ENCODE data around the gene ZC3H15.
A peak's percentile ranks its signal among the peaks of the same experiment; 100 is the strongest.

Gene ZC3H15

GRCh38 chr2:186526281-186526680 lies 40.2 kb downstream of the ZC3H15 start:
- H3K4me3 ChIP-seq (ENCODE audit: low read depth, low read length) = no peak overlapping the region
- no peaks in the 10 kb centered on the region for H3K9me3 ChIP-seq (ENCODE audit: control insufficient read depth, insufficient read depth, low read length)
- H3K4me1 ChIP-seq (ENCODE audit: control insufficient read depth, insufficient read depth, low read length) = no peaks in the 10 kb centered on the region
- no peaks in the 10 kb centered on the region for H3K27me3 ChIP-seq (ENCODE audit: control insufficient read depth, insufficient read depth, low read length)
- no peak overlapping the region for H3K9ac ChIP-seq (ENCODE audit: low read depth, low read length)
- H3K36me3 ChIP-seq (ENCODE audit: control insufficient read depth, insufficient read depth, low read length) = no peaks in the 10 kb centered on the region

GRCh38 chr2:186530314-186530713 lies 44.3 kb downstream of the ZC3H15 start:
- Histone ChIP-seq H3K9me3 (ENCODE audit: control insufficient read depth, insufficient read depth, low read length) (no peaks in the 10 kb centered on the region), H3K4me3 (ENCODE audit: low read depth, low read length) (no peak overlapping the region), H3K4me1 (ENCODE audit: control insufficient read depth, insufficient read depth, low read length) (no peaks in the 10 kb centered on the region), H3K27me3 (ENCODE audit: control insufficient read depth, insufficient read depth, low read length) (no peaks in the 10 kb centered on the region), H3K9ac (ENCODE audit: low read depth, low read length) (no peak overlapping the region), H3K36me3 (ENCODE audit: control insufficient read depth, insufficient read depth, low read length) (no peaks in the 10 kb centered on the region)

- no peaks in the 10 kb centered on the region for H3K9me3 ChIP-seq (ENCODE audit: control insufficient read depth, insufficient read depth, low read length)
- H3K4me3 ChIP-seq (ENCODE audit: low read depth, low read length) = no peak overlapping the region
- no peaks in the 10 kb centered on the region for H3K27me3 ChIP-seq (ENCODE audit: control insufficient read depth, insufficient read depth, low read length)
- no peak overlapping the region for H3K9ac ChIP-seq (ENCODE audit: low read depth, low read length)
- no peaks in the 10 kb centered on the region for H3K4me1 ChIP-seq (ENCODE audit: control insufficient read depth, insufficient read depth, low read length)
- H3K36me3 ChIP-seq (ENCODE audit: control insufficient read depth, insufficient read depth, low read length) = no peaks in the 10 kb centered on the region
These were observed 45.3 kb downstream of the ZC3H15 start for GRCh38 chr2:186531257-186531775.

- H3K9me3 ChIP-seq (ENCODE audit: control insufficient read depth, insufficient read depth, low read length) = no peaks in the 10 kb centered on the region
- no peak overlapping the region for H3K9ac ChIP-seq (ENCODE audit: low read depth, low read length)
- no peaks in the 10 kb centered on the region for H3K4me1 ChIP-seq (ENCODE audit: control insufficient read depth, insufficient read depth, low read length)
- no peak overlapping the region for H3K4me3 ChIP-seq (ENCODE audit: low read depth, low read length)
- H3K27me3 ChIP-seq (ENCODE audit: control insufficient read depth, insufficient read depth, low read length) = no peaks in the 10 kb centered on the region
- no peaks in the 10 kb centered on the region for H3K36me3 ChIP-seq (ENCODE audit: control insufficient read depth, insufficient read depth, low read length)
These were observed 46.8 kb downstream of the ZC3H15 start for GRCh38 chr2:186532891-186533290.

GRCh38 chr2:186533717-186534116 lies 47.7 kb downstream of the ZC3H15 start:
- Histone ChIP-seq H3K27me3 (ENCODE audit: control insufficient read depth, insufficient read depth, low read length) (no peaks in the 10 kb centered on the region), H3K4me3 (ENCODE audit: low read depth, low read length) (no peak overlapping the region), H3K36me3 (ENCODE audit: control insufficient read depth, insufficient read depth, low read length) (no peaks in the 10 kb centered on the region), H3K9ac (ENCODE audit: low read depth, low read length) (no peak overlapping the region), H3K9me3 (ENCODE audit: control insufficient read depth, insufficient read depth, low read length) (no peaks in the 10 kb centered on the region), H3K4me1 (ENCODE audit: control insufficient read depth, insufficient read depth, low read length) (no peaks in the 10 kb centered on the region)

- H3K9me3 ChIP-seq (ENCODE audit: control insufficient read depth, insufficient read depth, low read length) = no peaks in the 10 kb centered on the region
- H3K9ac ChIP-seq (ENCODE audit: low read depth, low read length) = no peak overlapping the region
- H3K4me3 ChIP-seq (ENCODE audit: low read depth, low read length) = no peak overlapping the region
- no peaks in the 10 kb centered on the region for H3K4me1 ChIP-seq (ENCODE audit: control insufficient read depth, insufficient read depth, low read length)
- no peaks in the 10 kb centered on the region for H3K36me3 ChIP-seq (ENCODE audit: control insufficient read depth, insufficient read depth, low read length)
- no peaks in the 10 kb centered on the region for H3K27me3 ChIP-seq (ENCODE audit: control insufficient read depth, insufficient read depth, low read length)
These were observed 48.3 kb downstream of the ZC3H15 start for GRCh38 chr2:186534406-186534805.

GRCh38 chr2:186535861-186536260 lies 49.8 kb downstream of the ZC3H15 start:
- H3K27me3 ChIP-seq (ENCODE audit: control insufficient read depth, insufficient read depth, low read length) = no peaks in the 10 kb centered on the region
- peaks cover 3% of the 10 kb centered on the region for H3K4me1 ChIP-seq (ENCODE audit: control insufficient read depth, insufficient read depth, low read length)
- no peaks in the 10 kb centered on the region for H3K36me3 ChIP-seq (ENCODE audit: control insufficient read depth, insufficient read depth, low read length)
- no peak overlapping the region for H3K4me3 ChIP-seq (ENCODE audit: low read depth, low read length)
- H3K9me3 ChIP-seq (ENCODE audit: control insufficient read depth, insufficient read depth, low read length) = no peaks in the 10 kb centered on the region
- H3K9ac ChIP-seq (ENCODE audit: low read depth, low read length) = no peak overlapping the region

- H3K4me1 ChIP-seq (ENCODE audit: control insufficient read depth, insufficient read depth, low read length) = peaks cover 9% of the 10 kb centered on the region
- no peaks in the 10 kb centered on the region for H3K36me3 ChIP-seq (ENCODE audit: control insufficient read depth, insufficient read depth, low read length)
- H3K27me3 ChIP-seq (ENCODE audit: control insufficient read depth, insufficient read depth, low read length) = no peaks in the 10 kb centered on the region
- H3K9ac ChIP-seq (ENCODE audit: low read depth, low read length) = no peak overlapping the region
- no peak overlapping the region for H3K4me3 ChIP-seq (ENCODE audit: low read depth, low read length)
- H3K9me3 ChIP-seq (ENCODE audit: control insufficient read depth, insufficient read depth, low read length) = no peaks in the 10 kb centered on the region
These were observed 51.0 kb downstream of the ZC3H15 start for GRCh38 chr2:186537019-186537418.

- no peaks in the 10 kb centered on the region for H3K36me3 ChIP-seq (ENCODE audit: control insufficient read depth, insufficient read depth, low read length)
- peaks cover 25% of the 10 kb centered on the region for H3K4me1 ChIP-seq (ENCODE audit: control insufficient read depth, insufficient read depth, low read length)
- H3K4me3 ChIP-seq (ENCODE audit: low read depth, low read length) = no peak overlapping the region
- no peaks in the 10 kb centered on the region for H3K27me3 ChIP-seq (ENCODE audit: control insufficient read depth, insufficient read depth, low read length)
- H3K9me3 ChIP-seq (ENCODE audit: control insufficient read depth, insufficient read depth, low read length) = no peaks in the 10 kb centered on the region
- H3K9ac ChIP-seq (ENCODE audit: low read depth, low read length) = no peak overlapping the region
These were observed 54.9 kb downstream of the ZC3H15 start for GRCh38 chr2:186540941-186541340.

GRCh38 chr2:186542002-186542401 lies 55.9 kb downstream of the ZC3H15 start:
- no peaks in the 10 kb centered on the region for H3K36me3 ChIP-seq (ENCODE audit: control insufficient read depth, insufficient read depth, low read length)
- H3K9me3 ChIP-seq (ENCODE audit: control insufficient read depth, insufficient read depth, low read length) = no peaks in the 10 kb centered on the region
- H3K9ac ChIP-seq (ENCODE audit: low read depth, low read length) = no peak overlapping the region
- no peak overlapping the region for H3K4me3 ChIP-seq (ENCODE audit: low read depth, low read length)
- peaks cover 27% of the 10 kb centered on the region for H3K4me1 ChIP-seq (ENCODE audit: control insufficient read depth, insufficient read depth, low read length)
- H3K27me3 ChIP-seq (ENCODE audit: control insufficient read depth, insufficient read depth, low read length) = no peaks in the 10 kb centered on the region

GRCh38 chr2:186543561-186544131 lies 57.6 kb downstream of the ZC3H15 start:
- no peak overlapping the region for H3K4me3 ChIP-seq (ENCODE audit: low read depth, low read length)
- no peaks in the 10 kb centered on the region for H3K9me3 ChIP-seq (ENCODE audit: control insufficient read depth, insufficient read depth, low read length)
- H3K9ac ChIP-seq (ENCODE audit: low read depth, low read length) = peak overlapping the region; percentile 38
- peaks cover 27% of the 10 kb centered on the region for H3K4me1 ChIP-seq (ENCODE audit: control insufficient read depth, insufficient read depth, low read length)
- H3K27me3 ChIP-seq (ENCODE audit: control insufficient read depth, insufficient read depth, low read length) = no peaks in the 10 kb centered on the region
- H3K36me3 ChIP-seq (ENCODE audit: control insufficient read depth, insufficient read depth, low read length) = no peaks in the 10 kb centered on the region

- Histone ChIP-seq H3K9ac (ENCODE audit: low read depth, low read length) (no peak overlapping the region), H3K36me3 (ENCODE audit: control insufficient read depth, insufficient read depth, low read length) (no peaks in the 10 kb centered on the region), H3K27me3 (ENCODE audit: control insufficient read depth, insufficient read depth, low read length) (no peaks in the 10 kb centered on the region), H3K9me3 (ENCODE audit: control insufficient read depth, insufficient read depth, low read length) (no peaks in the 10 kb centered on the region), H3K4me3 (ENCODE audit: low read depth, low read length) (no peak overlapping the region), H3K4me1 (ENCODE audit: control insufficient read depth, insufficient read depth, low read length) (peaks cover 27% of the 10 kb centered on the region)
These were observed 58.2 kb downstream of the ZC3H15 start for GRCh38 chr2:186544255-186544675.

Measured in iPS-15b (cell line).